ENCODE results near the gene SCYL1.
A peak's percentile ranks its signal among the peaks of the same experiment; 100 is the strongest.
"Not testable (repeated sequence)": the region's sequence is repeated elsewhere in the genome, so short reads cannot be mapped to it uniquely, and the experiment has no call there.

The SCYL1 gene

DNA sequence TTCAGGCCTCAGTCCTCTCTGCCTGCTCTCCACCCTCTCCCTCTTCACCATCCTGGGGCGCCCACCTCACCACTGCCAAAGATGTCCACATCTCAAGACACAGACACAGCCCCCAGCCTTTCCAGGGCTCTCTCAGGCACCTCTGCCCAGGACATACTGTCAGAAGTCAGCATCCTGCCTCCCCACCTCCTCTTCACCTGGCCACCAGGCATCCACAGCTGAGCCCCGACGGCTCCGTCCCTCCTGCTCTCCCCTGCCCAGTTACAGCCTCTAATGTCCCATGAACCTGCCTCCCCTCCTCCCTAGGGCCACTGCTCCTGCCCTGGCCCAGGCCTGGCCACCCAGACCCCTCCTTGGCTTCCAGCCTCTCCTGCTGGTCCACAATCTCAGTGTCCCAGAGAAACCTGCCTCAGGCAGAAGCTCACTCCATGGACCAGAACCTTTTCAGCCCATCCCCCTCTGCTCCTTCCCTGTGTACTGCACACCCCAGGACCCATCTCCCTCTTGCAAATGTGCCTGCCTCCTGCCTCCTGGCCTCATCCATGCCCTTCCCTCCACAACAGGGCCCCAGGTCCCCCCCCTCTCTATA, 30.1 kb downstream of the SCYL1 start:
- DNase-seq (ENCODE audit: low spot score), result no peak

- no peak for DNase-seq (ENCODE audit: low spot score)
Measured at GRCh38 chr11:65555693-65556231, 30.9 kb downstream of the SCYL1 start.

- no peak for DNase-seq (ENCODE audit: low spot score)
Measured at GRCh38 chr11:65556470-65557279, 31.8 kb downstream of the SCYL1 start.

GRCh38 chr11:65557280-65558001, 32.6 kb downstream of the SCYL1 start:
- no peak for DNase-seq (ENCODE audit: low spot score)

GRCh38 chr11:65558002-65558929, 33.4 kb downstream of the SCYL1 start, which contains the start of gene LTBP3:
LTBP3 (minus strand) TSS chr11:65558359; CDS start chr11:65557959, 400 bp downstream.
- no peak for DNase-seq (ENCODE audit: low spot score)

- no peak for DNase-seq (ENCODE audit: low spot score)
Measured at GRCh38 chr11:65558930-65559509, 34.1 kb downstream of the SCYL1 start.

- DNase-seq (ENCODE audit: low spot score), result no peak
Measured at GRCh38 chr11:65559535-65559934, 34.7 kb downstream of the SCYL1 start.

DNA sequence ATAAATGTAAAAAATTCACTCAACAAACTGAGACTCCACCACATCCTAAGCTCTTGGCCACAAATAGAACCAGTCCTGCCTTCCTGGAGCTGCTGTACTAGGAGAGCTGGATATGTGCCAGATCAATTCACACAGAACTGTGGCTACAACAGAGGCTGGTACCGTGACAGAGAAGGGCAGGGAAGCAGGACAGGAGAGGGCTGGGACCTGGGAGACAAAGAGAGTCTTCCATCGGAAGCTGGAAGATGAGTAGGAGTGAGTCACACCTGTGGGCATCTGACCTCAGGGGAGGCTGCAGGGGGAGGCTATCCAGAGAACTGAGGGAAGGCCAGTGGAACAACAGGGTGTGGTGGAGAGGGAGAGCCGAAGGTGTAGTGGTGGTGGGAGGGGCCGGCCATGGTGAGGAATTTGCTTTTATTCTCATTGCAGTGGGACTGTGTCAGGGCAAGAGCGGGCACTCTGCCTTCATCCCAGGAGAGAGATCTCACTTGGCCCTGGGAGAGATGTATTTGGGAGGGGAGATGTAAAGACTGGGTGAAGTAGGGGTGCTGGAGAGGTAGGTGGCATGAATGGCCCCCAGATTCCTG, 35.2 kb downstream of the SCYL1 start:
- DNase-seq (ENCODE audit: low spot score), result no peak

DNA sequence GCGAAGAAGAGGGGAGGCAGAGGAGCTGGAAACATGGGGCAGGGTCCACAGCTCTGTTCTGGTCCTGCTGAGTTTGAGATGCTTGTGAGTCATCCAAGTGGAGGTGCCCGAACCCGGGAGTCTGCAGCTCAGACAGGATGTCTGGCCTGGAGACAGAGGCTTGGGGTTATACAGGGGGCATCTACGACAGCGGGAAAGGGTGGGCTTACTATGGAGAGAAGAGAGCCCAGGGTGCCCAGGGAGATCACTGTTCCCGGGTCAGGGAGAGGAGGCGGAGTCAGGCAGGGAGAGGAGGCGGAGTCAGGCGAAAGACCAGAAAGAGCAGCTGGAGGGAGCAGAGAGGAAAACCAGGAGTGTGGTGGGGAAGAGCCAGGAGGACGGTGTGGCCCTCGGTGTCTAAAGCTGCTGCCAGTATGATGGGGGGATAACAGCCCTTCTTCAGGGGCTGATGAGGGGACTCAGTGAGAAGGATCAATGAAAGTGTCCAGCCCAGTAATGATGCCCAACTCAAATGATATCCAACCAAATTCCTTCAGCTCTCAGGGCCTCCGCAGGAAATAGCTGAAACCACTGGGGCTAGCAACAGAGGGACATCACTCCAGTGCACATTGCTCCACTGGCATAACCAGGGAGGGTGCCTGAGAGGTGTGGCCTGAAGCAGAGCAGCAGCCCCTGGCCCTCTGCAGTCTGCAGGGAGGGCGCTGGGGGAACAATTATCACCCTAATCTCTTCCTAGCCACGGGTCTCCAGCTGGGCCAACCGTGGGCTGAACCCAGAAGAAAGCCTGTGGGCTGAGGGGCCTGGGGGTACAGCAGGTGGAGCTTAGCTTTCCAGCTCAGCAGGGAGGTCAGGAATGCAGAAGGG, 35.9 kb downstream of the SCYL1 start:
- DNase-seq (ENCODE audit: low spot score), result no peak

GRCh38 chr11:65562020-65562419, 37.1 kb downstream of the SCYL1 start:
- DNase-seq (ENCODE audit: low spot score), result no peak

DNA sequence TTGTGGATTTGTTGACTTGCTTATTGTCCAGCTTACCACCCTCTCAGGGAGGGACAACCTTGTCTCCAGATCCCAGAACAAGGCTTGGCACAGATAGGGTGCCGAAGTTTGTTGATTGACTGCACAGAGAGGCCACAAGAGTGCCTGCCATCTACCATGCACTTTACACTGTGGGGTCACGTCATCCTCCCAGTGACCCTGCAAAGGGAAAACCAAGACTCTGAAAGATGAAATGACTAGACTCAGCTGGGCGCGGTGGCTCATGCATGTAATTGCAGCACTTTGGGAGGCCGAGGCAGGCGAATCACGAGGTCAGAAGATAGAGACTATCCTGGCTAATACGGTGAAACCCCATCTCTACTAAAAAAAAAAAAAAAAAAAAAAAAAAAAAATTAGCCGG, 37.9 kb downstream of the SCYL1 start:
- DNase-seq (ENCODE audit: low spot score), result no peak

GRCh38 chr11:65563601-65564000, 38.7 kb downstream of the SCYL1 start:
- no peak for DNase-seq (ENCODE audit: low spot score)

DNA sequence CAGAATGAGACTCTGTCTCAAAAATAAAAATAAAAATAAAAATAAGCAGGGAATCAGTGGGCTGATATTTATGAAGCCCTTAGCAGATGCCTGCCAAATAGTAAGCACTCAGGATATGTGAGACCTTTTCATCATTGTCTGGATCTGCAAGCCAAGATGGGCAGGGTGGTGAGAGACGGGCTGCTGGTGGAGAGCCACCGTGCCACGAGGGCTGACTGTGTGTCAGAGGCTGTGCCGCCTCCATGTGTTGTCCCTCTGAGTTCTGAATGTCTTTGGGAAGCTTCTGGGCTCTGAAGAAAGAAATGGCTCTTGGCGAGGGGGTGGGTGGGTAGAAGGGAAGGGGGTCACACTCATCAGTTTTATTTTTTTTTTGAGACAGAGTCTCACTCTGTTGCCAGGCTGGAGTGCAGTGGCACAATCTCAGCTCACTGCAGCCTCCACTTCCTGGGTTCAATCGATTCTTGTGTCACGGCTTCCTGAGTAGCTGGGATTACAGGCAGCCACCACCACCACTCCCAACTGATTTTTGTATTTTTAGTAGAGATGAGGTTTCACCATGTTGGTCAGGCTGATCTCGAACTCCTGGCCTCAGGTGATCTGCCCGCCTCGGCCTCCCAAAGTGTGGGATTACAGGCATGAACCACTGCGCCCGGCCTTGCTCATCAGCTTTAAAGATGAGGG, 40.1 kb downstream of the SCYL1 start:
- not testable (repeated sequence) for DNase-seq (ENCODE audit: low spot score)

GRCh38 chr11:65565624-65566453, 41.0 kb downstream of the SCYL1 start:
- DNase-seq (ENCODE audit: low spot score), result no peak

DNA sequence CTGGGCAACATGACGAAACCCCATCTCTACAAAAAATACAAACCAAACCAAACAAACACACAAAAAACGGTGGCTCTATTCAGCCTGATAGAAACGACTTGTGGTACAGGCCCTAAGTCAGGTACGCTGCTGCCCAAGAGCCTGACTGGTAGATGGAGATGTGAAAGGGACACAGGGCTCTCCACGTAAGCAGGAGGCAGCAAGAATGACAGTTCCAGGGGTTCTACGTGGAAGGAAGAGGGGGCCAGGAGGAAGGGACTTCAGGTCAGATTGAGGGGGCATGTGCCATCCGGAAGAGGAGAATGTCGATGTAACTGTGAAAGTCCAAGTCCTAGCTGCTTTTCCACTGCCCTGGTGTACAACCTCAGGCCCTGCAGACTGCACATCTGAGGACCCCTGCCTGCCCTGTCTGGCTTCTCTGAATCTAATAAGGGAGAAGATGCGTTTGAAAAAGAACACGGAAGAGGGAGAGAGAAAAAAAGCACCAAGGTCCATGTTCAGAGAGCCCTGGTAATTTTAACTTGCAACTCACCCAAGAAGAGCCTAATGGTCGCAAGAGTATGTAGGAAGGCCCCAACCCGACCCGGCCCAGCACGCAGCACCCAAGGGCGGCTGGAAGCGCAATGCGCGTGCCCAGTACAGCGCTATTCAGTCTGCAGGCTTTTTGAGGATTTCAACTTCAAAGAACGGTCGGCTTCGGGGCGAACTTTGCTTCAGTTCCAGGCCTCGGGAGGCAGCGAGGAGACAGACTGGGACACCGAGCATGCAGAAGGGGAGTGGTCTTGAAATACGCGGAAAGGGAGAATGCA, 44.5 kb downstream of the SCYL1 start:
- no peak for DNase-seq (ENCODE audit: low spot score)

- DNase-seq (ENCODE audit: low spot score), result peak; percentile 99
Measured at GRCh38 chr11:65569973-65570918, 45.4 kb downstream of the SCYL1 start, which contains the start of gene ZNRD2. ZNRD2 (plus strand) TSS chr11:65570477; CDS start chr11:65570492, 15 bp downstream.

Data from activated CD4-positive, alpha-beta T cell treated with anti-CD3 and anti-CD28 coated beads, Interleukin-2, Interleukin-4, amounts not matched to agents 100 ng/mL and 50 ng/mL, durations not matched to agents 16 hours and 8 hours (primary cell).